ENCODE measurements around the gene CHRM1.

Gene CHRM1

DNA sequence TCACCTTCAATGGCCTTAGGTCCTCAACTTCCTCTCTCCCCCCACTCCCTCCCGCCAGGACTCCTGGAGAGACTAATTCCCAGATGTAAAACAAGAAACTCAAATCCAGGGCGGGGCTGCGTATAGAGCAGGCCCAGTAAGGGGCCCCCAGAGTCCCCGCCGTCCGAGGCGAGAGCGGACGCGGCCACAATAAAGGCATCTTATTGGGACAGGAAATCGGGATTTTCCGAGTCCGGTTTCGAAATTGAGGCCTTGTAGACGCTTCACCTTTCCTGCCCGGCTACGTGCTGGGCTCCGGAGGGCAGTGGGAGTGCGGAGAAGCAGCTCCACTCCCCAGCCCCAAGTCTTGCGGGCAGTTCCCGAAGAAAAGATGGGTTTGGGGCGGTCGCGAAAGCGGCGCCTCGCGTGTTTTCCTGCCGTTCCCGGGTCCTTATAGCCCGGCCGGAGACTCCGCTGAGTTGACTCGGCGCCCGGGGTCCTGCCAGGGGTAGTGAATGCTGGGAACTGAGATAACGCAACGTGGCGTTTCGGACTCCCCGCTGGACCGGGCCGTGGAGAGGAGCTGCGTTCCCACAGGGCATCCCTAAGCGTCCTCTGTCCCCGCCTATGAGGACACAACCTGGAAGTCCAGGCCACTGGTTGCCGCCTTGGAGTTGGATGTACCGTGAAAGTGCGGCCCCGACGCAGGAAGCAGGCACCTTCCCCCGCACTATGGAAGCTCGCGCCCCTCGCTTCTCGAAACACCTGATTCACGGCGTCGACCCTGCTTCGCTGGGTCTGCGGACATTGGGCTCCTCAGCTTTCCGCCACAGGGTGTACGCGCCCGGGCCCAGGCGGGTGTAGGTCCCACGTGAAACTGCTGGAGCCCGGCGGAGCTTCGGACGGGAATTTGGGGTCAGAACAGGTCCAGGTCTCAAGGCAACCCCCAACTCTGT lies 4.8 kb upstream of the CHRM1 start:
- DNase-seq (ENCODE audit: low read depth, low spot score) = peak; percentile 49

- peak; percentile 93 for DNase-seq (ENCODE audit: low read depth, low spot score)
Observed at GRCh38 chr11:62925308-62925707, 4.1 kb upstream of the CHRM1 start.

GRCh38 chr11:62923601-62924411 lies 2.6 kb upstream of the CHRM1 start:
- peak; percentile 57 for DNase-seq (ENCODE audit: low read depth, low spot score)

DNA sequence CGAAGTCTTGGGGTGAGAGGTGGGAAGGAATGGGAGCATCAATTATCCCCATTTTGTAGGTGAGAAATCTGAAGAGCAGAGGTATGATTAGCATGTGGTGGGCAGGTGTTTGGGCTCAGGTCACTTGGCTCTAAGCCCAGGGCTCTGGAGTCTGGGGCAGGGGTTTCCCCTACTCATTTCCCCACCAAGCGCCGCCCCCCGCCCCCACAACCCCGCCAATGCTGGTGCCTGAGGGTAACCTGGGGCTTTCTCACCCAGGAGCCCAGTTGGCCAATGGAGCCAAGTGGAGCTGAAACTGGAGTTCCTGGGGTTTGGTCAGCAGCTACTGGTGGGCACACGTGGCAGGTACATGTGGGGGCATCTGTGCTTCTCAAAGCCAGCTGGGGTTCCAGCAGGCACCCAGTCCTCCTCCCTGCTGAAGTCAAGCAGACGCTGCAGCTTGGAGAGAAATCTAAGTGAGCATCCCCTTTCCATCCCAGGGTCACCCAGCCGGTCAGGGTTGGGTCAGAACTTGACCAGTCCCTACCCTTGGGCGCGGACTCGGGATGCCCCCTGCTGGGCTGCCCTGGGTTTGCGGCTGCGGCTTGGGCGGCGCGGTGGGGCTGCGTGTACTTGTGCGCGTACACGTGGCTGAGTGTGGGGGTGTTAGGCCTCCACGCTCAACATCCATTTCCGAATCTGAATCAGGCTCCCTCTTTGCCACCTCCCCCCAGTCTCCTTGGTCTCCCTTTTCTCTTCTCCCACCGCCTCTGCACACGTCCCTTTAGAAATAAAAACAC lies 1.7 kb upstream of the CHRM1 start:
- DNase-seq (ENCODE audit: low read depth, low spot score) = peak; percentile 78

DNA sequence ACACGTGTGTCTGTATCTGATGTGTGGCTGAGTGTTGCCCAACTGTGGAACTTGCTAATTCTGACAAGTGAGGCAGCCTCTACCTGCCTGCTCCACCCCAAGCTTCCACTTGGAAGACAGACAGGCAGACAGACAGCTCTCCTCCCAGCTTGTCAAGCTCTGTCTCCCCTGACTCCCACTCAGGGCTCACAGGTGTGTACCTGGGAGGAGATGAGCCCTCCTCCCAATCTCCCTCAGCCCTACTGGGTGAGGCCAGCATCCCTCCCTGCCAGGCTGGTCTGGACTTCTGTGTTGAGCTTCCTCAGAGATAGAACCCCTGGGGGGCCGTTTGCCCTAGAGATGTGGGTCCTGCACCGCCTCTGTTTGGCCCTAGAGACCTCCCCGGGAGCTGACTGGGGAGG lies 1.0 kb upstream of the CHRM1 start:
- no peak for DNase-seq (ENCODE audit: low read depth, low spot score)

DNA sequence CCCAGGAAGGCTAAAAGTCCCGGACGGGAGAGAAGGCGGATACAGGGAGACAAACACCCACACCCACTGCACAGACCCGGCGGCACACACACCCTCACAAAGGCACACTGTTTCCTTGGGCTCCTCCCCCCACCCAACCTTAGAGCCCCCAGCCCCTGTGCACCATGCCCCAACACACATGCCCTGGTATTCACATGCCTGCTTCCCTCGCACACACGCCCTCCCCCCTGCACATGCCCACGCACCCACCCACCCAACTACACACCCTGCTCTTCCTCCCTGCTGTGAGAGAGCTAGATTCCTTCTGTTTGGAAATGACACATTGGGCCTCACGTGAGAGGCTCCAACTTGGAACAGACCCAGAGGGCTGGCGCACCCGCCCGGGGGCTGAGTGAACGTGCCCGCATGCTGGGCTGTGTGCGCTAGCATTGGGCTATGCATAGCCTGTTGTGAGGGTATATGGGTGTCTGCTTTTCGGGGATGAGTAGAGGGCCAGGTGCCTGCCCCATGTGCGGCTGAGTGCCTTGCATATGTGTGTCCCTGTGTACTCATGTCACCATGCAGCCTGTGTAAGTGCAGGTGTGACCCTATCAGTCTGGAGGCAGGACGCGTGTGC lies 518 bp upstream of the CHRM1 start:
- peak; percentile 44 for DNase-seq (ENCODE audit: low read depth, low spot score)

DNA sequence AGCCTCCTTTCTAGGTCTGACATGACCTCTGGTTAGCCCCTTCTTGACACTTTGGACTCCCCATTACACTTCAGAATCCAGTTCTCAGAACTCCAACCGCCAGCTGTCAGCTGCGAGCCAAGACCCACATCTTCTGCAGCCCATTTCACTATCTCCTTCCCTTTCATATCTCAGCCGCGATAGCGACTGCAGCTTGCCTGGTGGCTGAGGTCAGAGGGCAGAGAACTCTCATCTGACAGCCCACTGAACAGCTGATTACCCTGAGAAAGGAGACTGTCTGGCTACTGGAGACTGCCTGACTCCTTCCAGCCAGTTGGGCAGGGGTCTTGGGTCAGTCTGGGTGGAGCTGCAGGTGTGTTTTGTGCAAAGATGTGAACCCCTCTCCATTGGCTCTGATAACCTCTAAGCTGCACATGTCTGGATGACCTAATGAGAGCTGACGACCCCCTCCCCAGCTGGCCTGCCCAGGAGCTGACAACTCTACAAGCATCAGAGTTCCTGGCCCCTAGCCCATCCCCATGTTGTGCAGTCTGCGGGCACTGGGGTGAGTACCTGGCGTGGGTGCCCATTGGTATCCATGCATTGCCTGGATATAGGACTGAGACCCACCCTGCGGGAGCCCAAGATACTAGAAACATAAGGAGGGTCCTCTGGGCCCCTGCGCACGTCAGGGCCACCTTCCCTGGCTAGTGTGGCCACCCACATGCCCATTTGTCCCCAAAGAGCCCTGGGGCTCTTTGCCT lies 1.1 kb downstream of the CHRM1 start:
- DNase-seq (ENCODE audit: low read depth, low spot score) = peak; percentile 49

- no peak for DNase-seq (ENCODE audit: low read depth, low spot score)
Observed at GRCh38 chr11:62919476-62919875, 1.7 kb downstream of the CHRM1 start.

- DNase-seq (ENCODE audit: low read depth, low spot score) = peak; percentile 75
Observed at GRCh38 chr11:62918531-62918930, 2.6 kb downstream of the CHRM1 start.

- no peak for DNase-seq (ENCODE audit: low read depth, low spot score)
Observed at GRCh38 chr11:62917906-62918502, 3.2 kb downstream of the CHRM1 start.

- no peak for DNase-seq (ENCODE audit: low read depth, low spot score)
Observed at GRCh38 chr11:62914416-62914815, 6.7 kb downstream of the CHRM1 start.

- DNase-seq (ENCODE audit: low read depth, low spot score) = no peak
Observed at GRCh38 chr11:62912268-62912667, 8.9 kb downstream of the CHRM1 start.

DNA sequence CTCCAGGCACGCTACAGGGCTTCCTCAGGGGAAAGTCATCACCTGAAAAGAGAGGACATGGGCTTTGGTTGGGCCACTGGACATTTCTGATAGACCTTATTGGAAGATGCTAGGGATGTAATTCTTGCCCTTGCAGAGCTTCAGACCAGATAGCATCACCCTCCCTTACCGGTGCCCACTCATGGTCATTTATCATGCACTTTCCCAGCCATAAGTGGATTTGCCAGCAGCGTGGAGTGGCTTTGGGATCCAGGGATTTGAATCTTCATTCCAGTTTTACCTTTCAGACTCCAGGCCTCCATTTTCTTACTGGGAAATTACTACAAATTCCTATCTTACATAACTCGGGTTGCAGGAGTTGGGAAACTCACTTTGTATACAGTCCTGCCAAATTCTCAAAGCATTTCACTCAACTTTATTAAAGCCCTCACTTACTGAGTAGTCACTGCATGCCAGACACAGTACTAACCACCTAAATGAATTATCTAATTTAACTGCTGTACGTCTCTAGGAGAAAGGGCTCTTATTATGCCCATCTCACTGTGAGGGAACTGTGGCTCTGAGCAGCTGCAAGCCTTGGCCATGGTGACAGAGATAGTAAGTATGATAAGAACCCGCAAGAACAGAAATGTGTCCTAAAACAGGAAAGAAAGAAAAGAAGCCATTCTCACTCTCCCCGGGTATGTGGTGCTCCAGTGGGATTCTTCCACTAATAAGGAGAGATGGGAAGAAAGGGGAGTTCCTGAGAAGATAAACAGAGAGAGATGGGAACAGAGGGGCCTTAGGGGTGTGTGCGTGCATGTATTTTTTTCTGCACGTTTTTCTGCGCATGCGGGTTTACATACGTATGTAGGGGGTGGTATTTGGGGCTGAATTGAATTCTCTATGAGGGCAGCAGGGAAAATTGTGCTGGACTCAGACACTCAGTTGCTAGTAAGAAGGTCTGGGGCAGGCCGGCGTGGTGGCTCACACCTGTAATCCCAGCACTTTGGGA lies 9.7 kb downstream of the CHRM1 start:
- no peak for DNase-seq (ENCODE audit: low read depth, low spot score)

DNA sequence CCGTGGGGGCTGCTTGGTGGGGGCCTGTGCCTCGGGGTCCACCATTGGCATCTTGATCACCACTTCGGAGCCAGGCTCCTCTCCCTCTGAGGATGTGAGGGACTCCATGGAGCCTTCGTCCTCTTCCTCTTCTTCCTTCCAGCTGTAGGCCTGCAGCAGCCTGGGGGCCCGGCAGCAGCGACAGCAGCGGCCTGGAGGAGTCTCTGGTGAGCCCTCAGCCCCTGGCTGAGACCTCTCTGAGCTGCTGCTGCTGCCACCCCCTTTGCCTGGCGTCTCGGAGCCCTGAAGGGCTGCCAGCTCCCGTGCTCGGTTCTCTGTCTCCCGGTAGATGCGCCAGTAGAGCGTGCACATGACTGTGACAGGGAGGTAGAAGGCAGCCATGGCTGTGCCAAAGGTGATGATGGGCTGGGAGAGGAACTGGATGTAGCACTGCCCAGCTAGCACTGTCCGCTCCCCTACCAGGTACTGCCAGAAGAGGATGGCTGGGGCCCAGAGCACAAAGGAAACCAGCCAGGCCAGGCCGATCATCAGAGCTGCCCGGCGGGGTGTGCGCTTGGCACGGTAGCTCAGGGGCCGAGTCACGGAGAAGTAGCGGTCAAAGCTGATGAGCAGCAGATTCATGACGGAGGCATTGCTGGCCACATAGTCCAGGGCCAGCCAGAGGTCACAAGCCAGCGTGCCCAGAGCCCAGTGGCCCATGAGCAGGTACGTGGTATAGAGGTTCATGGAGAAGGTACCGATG lies 10.9 kb downstream of the CHRM1 start:
- DNase-seq (ENCODE audit: low read depth, low spot score) = no peak

GRCh38 chr11:62909107-62909894 lies 11.9 kb downstream of the CHRM1 start:
- DNase-seq (ENCODE audit: low read depth, low spot score) = peak; percentile 99

DNA sequence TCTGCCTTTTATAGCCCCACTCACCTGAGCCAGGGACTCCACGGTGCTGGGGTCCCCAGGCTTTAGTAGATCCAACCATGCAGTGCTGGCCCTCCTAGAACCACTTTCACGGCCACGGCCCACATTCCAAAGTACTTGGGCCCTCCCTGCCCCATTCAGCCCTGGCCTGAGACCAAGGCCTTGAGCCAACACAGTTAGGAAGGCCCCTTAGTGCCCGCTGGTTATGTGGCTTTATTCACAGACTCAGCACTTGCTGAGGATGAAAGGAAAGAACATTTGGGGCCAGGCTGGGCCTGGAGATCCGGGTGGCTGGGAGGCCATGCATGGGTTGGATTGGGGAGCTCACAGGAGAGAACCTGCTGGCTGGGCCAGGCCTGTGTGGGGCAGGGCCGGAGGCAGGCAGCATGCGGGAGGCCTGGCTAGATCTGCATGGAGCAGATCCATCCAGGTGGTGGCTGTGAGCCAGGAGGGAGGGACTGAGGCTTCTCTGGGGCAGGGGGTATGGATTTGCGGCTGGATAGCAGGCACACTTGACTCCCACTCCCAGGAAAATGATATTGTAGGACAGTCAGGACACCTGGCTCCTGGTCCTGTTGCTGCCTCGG lies 12.6 kb downstream of the CHRM1 start:
- no peak for DNase-seq (ENCODE audit: low read depth, low spot score)

- peak; percentile 96 for DNase-seq (ENCODE audit: low read depth, low spot score)
Observed at GRCh38 chr11:62905927-62906531, 15.1 kb downstream of the CHRM1 start.

All from ELF-1 (cell line).